NCI-H1048 (cell line): ENCODE measurements around the gene ADCY10.
"Not testable (repeated sequence)": the region's sequence is repeated elsewhere in the genome, so short reads cannot be mapped to it uniquely, and the experiment has no call there.

Source experiments
- DNase-seq: peaks from one replicate; lab custom pipeline; 2025; lab: John Stamatoyannopoulos, UW

Gene ADCY10

GRCh38 chr1:167913895-167914496, at the start of gene ADCY10:
TSS of gene ADCY10 (minus strand) at chr1:167914134. CDS start at chr1:167905140, 8,994 bp downstream.
- no peak for DNase-seq

- no peak for DNase-seq
Observed at GRCh38 chr1:167957710-167958109, 43.8 kb upstream of the ADCY10 start.

GRCh38 chr1:167955915-167956314, 42.0 kb upstream of the ADCY10 start:
- no peak for DNase-seq

GRCh38 chr1:167950569-167950968, 36.6 kb upstream of the ADCY10 start:
- no peak for DNase-seq

GRCh38 chr1:167949785-167950184, 35.9 kb upstream of the ADCY10 start:
- DNase-seq, result no peak

GRCh38 chr1:167947733-167948132, 33.8 kb upstream of the ADCY10 start:
- no peak for DNase-seq

GRCh38 chr1:167943541-167943940, 29.6 kb upstream of the ADCY10 start:
- DNase-seq, result no peak

- no peak for DNase-seq
Observed at GRCh38 chr1:167940264-167940663, 26.3 kb upstream of the ADCY10 start.

- DNase-seq, result no peak
Observed at GRCh38 chr1:167938080-167938636, 24.2 kb upstream of the ADCY10 start.

GRCh38 chr1:167937709-167938010, 23.7 kb upstream of the ADCY10 start:
- DNase-seq, result no peak

- peak; percentile 46 for DNase-seq
Observed at GRCh38 chr1:167936930-167937708, 23.2 kb upstream of the ADCY10 start, which contains the start of gene MPC2. TSS of gene MPC2 (minus strand) at chr1:167937072. CDS start at chr1:167935841, 1,231 bp downstream.

- peak; percentile 96 for DNase-seq
Observed at GRCh38 chr1:167936068-167936929, 22.4 kb upstream of the ADCY10 start, which contains the start of gene DCAF6. TSS of gene DCAF6 (plus strand) at chr1:167936683. CDS start at chr1:167936912, 229 bp downstream.

GRCh38 chr1:167935216-167936067, 21.5 kb upstream of the ADCY10 start:
- DNase-seq, result no peak

- DNase-seq, result no peak
Observed at GRCh38 chr1:167934426-167935215, 20.7 kb upstream of the ADCY10 start.

- DNase-seq, result no peak
Observed at GRCh38 chr1:167933788-167934187, 19.9 kb upstream of the ADCY10 start.

GRCh38 chr1:167929725-167930124, 15.8 kb upstream of the ADCY10 start:
- DNase-seq, result no peak

GRCh38 chr1:167928919-167929318, 15.0 kb upstream of the ADCY10 start:
- not testable (repeated sequence) for DNase-seq

- no peak for DNase-seq
Observed at GRCh38 chr1:167928457-167928852, 14.5 kb upstream of the ADCY10 start.

- DNase-seq, result no peak
Observed at GRCh38 chr1:167927046-167927754, 13.3 kb upstream of the ADCY10 start.

GRCh38 chr1:167926486-167926997, 12.6 kb upstream of the ADCY10 start:
- DNase-seq, result no peak
